Measurements from ENCODE around the gene ROBO1.

DNA sequence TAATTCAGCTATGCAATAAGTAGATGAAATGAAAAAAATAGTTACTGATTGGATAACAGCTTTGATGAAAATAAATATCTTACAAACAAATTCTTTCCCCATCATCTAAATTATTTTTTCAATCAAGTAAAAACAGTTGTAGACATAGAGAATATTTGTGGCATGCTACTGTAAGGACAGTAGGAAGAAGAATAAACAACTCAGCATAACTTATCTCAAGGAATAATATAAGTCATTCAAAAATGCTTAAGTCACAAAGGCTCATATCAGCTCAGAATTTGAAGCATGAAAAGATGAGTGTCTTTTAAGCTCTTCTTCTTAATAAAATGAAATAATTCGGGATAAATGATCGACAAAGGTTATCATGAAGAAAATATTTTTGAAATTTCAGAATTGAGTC lies 1029.0 kb downstream of the ROBO1 start:
- TF ChIP-seq EZH2 (IDR thresholded peaks at IDR 0.05; ENCODE audit: borderline replicate concordance, low read depth, low read length, severe bottlenecking), result no peak
- TF ChIP-seq, protein P1, sequence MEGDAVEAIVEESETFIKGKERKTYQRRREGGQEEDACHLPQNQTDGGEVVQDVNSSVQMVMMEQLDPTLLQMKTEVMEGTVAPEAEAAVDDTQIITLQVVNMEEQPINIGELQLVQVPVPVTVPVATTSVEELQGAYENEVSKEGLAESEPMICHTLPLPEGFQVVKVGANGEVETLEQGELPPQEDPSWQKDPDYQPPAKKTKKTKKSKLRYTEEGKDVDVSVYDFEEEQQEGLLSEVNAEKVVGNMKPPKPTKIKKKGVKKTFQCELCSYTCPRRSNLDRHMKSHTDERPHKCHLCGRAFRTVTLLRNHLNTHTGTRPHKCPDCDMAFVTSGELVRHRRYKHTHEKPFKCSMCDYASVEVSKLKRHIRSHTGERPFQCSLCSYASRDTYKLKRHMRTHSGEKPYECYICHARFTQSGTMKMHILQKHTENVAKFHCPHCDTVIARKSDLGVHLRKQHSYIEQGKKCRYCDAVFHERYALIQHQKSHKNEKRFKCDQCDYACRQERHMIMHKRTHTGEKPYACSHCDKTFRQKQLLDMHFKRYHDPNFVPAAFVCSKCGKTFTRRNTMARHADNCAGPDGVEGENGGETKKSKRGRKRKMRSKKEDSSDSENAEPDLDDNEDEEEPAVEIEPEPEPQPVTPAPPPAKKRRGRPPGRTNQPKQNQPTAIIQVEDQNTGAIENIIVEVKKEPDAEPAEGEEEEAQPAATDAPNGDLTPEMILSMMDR (IDR thresholded peaks at IDR 0.05; ENCODE audit: borderline replicate concordance, extremely low read depth, low read length, poor library complexity, severe bottlenecking), result no peak
